Measurements from ENCODE around the gene USHBP1. TPM values are rescaled to one million over a fixed set of nuclear protein-coding genes. Genes with fewer than 3 reads are reported as not detected.

USHBP1 gene
- total and polyA plus RNA-seq, 2 of the 13 experiments (the other 11 are each of a cell fraction or from before 2014, with no cell fraction given), result 0.15 to 1.5 TPM

DNA sequence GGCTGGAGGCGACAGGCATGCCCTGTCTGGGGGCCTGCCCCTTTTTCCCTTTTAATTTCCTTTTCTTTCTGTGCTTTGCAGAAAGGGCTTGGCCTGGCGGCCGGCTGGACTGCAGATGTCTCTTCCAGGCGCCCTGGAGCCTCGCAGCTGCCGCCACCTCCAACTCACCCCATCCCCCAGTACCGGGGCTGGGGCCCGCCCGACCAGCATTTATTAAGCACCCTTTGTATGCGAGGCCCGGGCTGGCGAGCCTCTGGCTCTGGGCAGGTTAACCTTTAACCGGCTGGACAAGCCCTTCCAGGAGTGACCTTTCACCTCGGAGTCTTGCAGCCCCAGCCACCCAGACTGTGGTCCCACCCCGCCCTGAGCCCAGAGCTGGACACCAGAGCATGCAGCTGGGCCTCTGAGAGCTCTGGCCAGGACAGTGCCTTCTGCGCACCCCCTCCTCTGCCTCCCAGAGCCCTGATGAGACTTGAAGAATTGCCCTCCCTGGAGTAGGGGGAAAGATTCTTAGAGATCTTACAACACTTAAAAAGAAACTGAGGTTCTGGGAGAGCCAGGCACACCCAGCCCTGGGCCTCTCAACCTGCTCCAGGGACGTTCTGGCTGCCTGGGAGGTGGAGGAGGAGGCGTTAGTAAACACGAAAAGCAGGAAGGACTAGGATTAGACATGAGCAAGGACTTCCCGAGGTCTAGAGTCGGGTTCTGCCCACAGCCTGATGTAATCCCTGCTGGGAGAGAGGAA is 17.7 kb downstream of the USHBP1 start (continued):
- TF ChIP-seq, protein P1, sequence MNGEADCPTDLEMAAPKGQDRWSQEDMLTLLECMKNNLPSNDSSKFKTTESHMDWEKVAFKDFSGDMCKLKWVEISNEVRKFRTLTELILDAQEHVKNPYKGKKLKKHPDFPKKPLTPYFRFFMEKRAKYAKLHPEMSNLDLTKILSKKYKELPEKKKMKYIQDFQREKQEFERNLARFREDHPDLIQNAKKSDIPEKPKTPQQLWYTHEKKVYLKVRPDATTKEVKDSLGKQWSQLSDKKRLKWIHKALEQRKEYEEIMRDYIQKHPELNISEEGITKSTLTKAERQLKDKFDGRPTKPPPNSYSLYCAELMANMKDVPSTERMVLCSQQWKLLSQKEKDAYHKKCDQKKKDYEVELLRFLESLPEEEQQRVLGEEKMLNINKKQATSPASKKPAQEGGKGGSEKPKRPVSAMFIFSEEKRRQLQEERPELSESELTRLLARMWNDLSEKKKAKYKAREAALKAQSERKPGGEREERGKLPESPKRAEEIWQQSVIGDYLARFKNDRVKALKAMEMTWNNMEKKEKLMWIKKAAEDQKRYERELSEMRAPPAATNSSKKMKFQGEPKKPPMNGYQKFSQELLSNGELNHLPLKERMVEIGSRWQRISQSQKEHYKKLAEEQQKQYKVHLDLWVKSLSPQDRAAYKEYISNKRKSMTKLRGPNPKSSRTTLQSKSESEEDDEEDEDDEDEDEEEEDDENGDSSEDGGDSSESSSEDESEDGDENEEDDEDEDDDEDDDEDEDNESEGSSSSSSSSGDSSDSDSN (CRISPR knock-in tag; IDR thresholded peaks at IDR 0.05), result peak; percentile 42; the same call in 1 of the 2 replicates
- TF ChIP-seq ZNF329 (CRISPR knock-in tag; IDR thresholded peaks at IDR 0.05; ENCODE audit: low read depth) (0 out of 2 replicates have a peak, but pooled peaks have one; percentile 63), GATAD2A (CRISPR knock-in tag; IDR thresholded peaks at IDR 0.05) (0 out of 2 replicates have a peak, but pooled peaks have one; percentile 7), ZNF263 (CRISPR knock-in tag; IDR thresholded peaks at IDR 0.05) (peak; percentile 14; the same call in 1 of the 2 replicates), MYC (CRISPR knock-in tag; IDR thresholded peaks at IDR 0.05; ENCODE audit: borderline replicate concordance) (no peak), ZSCAN25 (CRISPR knock-in tag; IDR thresholded peaks at IDR 0.05) (0 out of 2 replicates have a peak, but pooled peaks have one; percentile 20), HOXA5 (CRISPR knock-in tag; IDR thresholded peaks at IDR 0.05) (peak; percentile 22; the same call in 1 of the 2 replicates), PPARG (CRISPR knock-in tag; conservative IDR thresholded peaks at IDR 0.05) (peak; percentile 88), KDM1A (CRISPR knock-in tag; IDR thresholded peaks at IDR 0.05) (peak; percentile 99), CBFB (CRISPR knock-in tag; IDR thresholded peaks at IDR 0.05) (no peak; the same call in 1 of the 2 replicates), HOXA9 (CRISPR knock-in tag; IDR thresholded peaks at IDR 0.05; ENCODE audit: borderline replicate concordance) (no peak), ZNF607 (CRISPR knock-in tag; IDR thresholded peaks at IDR 0.05; ENCODE audit: borderline replicate concordance) (no peak)
- TF ChIP-seq, protein P2, sequence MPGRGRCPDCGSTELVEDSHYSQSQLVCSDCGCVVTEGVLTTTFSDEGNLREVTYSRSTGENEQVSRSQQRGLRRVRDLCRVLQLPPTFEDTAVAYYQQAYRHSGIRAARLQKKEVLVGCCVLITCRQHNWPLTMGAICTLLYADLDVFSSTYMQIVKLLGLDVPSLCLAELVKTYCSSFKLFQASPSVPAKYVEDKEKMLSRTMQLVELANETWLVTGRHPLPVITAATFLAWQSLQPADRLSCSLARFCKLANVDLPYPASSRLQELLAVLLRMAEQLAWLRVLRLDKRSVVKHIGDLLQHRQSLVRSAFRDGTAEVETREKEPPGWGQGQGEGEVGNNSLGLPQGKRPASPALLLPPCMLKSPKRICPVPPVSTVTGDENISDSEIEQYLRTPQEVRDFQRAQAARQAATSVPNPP (CRISPR knock-in tag; IDR thresholded peaks at IDR 0.05), result peak; percentile 59; the same call in 1 of the 2 replicates
- TF ChIP-seq, protein P3, sequence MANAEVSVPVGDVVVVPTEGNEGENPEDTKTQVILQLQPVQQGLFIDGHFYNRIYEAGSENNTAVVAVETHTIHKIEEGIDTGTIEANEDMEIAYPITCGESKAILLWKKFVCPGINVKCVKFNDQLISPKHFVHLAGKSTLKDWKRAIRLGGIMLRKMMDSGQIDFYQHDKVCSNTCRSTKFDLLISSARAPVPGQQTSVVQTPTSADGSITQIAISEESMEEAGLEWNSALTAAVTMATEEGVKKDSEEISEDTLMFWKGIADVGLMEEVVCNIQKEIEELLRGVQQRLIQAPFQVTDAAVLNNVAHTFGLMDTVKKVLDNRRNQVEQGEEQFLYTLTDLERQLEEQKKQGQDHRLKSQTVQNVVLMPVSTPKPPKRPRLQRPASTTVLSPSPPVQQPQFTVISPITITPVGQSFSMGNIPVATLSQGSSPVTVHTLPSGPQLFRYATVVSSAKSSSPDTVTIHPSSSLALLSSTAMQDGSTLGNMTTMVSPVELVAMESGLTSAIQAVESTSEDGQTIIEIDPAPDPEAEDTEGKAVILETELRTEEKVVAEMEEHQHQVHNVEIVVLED (CRISPR knock-in tag; IDR thresholded peaks at IDR 0.05; ENCODE audit: borderline replicate concordance), result peak; percentile 12; the same call in 1 of the 2 replicates
- TF ChIP-seq, protein P4, sequence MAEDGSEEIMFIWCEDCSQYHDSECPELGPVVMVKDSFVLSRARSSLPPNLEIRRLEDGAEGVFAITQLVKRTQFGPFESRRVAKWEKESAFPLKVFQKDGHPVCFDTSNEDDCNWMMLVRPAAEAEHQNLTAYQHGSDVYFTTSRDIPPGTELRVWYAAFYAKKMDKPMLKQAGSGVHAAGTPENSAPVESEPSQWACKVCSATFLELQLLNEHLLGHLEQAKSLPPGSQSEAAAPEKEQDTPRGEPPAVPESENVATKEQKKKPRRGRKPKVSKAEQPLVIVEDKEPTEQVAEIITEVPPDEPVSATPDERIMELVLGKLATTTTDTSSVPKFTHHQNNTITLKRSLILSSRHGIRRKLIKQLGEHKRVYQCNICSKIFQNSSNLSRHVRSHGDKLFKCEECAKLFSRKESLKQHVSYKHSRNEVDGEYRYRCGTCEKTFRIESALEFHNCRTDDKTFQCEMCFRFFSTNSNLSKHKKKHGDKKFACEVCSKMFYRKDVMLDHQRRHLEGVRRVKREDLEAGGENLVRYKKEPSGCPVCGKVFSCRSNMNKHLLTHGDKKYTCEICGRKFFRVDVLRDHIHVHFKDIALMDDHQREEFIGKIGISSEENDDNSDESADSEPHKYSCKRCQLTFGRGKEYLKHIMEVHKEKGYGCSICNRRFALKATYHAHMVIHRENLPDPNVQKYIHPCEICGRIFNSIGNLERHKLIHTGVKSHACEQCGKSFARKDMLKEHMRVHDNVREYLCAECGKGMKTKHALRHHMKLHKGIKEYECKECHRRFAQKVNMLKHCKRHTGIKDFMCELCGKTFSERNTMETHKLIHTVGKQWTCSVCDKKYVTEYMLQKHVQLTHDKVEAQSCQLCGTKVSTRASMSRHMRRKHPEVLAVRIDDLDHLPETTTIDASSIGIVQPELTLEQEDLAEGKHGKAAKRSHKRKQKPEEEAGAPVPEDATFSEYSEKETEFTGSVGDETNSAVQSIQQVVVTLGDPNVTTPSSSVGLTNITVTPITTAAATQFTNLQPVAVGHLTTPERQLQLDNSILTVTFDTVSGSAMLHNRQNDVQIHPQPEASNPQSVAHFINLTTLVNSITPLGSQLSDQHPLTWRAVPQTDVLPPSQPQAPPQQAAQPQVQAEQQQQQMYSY (CRISPR knock-in tag; IDR thresholded peaks at IDR 0.05), result 0 out of 2 replicates have a peak, but pooled peaks have one; percentile 79

All from HepG2 (cell line).